Mesenteric fat pad (tissue), 1 donor: ENCODE data around the gene STK33. TPM values are rescaled to one million over a fixed set of nuclear protein-coding genes. Genes with fewer than 3 reads are reported as not detected.

Experiments
- DNase-seq: peaks from one replicate; pipeline ENCODE4 v3.0.0-alpha.2; 2020; ENCODE audit warnings: low spot score
- total RNA-seq: library from RNA; stranded (reverse); fragmentation: NEBNext Ultra II Directional; extraction: Animal tissue kit (Norgen Biotek cat#: 25700); gene quantifications from one replicate; pipeline ENCODE4 v1.2.1, GENCODE V29; 2021
- donor health status: DM: yes; HTN: yes; CAD: no.

The STK33 gene
- total RNA-seq, 1 donor from 2014 or later: 1.3 TPM

- DNase-seq: no peak
Measured at GRCh38 chr11:8442301-8442700, 151.7 kb downstream of the STK33 start.

DNA sequence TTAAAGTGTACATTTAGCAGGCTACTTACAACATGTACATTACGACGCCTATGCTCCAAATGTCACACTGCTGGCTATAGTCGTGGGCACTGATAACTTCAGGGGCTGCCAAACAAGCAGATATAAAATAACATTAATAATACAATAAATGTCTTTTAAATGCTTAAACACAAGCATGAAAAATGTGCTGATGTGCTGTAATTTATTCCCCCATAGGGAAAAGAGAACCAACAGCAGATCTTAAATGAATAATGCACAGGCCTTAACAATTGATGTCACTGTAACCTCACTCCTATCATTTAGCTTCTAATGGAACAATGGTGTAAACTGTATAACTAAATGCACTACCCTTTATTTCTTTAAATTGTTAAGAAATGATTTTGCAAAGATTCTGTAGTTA is 153.4 kb downstream of the STK33 start:
- DNase-seq: no peak

- DNase-seq: no peak
Measured at GRCh38 chr11:8429483-8429882, 164.5 kb downstream of the STK33 start.

DNA sequence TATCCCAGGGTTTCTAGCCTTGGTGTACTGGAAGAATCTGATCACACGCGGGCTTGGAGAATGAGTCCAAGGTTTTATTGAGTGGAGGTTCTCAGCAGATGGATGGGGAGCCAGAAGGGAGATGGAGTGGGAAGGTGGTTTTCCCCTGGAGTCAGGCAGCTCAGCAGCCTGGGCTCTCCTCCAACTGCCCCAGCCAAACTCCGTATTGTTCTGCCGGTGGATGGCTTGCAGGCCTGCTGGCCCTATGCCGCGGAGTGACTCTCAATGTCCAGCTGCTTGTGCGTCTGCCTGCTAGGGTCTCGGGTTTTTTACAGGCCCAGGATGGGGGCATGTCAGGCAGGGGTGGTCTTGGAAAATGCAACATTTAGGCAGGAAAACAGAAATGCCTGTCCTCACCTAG is 168.0 kb downstream of the STK33 start:
- no peak for DNase-seq

DNA sequence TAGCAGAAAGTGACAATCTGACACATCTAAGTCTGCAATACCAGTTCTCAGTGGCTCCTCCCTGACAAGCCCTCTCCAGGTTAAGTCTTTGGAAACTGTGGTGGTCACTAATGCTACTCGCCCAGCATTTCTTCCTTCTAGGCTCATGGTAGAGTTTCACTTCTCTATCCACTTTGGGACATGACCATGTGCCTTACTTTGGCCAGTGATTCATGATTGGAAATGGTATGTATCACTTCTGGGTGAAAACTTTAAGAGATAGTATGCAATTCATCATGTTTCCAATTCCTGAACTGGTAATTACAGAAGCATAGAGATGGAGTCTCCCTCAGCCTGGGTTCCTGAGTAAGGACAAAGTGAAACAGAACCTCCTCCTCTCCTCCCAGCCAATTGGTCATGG is 178.8 kb downstream of the STK33 start:
- DNase-seq: no peak

- no peak for DNase-seq
Measured at GRCh38 chr11:8408151-8408941, 185.7 kb downstream of the STK33 start.

- DNase-seq: no peak
Measured at GRCh38 chr11:8403310-8403709, 190.7 kb downstream of the STK33 start.

- DNase-seq: no peak
Measured at GRCh38 chr11:8392886-8393285, 201.1 kb downstream of the STK33 start.

DNA sequence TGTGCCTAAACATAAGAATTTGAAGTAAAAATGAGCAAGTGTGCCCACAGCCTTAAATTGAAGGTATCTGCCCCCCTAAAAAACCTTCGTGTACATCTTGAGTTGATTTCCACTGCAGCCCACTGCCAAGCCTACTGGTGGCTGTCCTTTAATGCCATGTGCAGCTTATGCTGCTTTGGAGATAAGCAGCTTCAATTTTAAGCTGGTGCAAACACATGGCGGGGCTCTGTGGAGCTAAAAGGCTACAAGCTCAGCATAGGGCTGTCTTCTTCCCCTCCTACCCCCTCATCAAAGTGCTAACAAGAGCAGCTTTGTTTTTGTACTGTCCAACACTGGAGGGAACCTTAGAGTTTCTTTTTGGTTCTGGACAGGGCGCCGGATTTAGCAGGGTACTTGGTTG is 201.9 kb downstream of the STK33 start:
- no peak for DNase-seq

DNA sequence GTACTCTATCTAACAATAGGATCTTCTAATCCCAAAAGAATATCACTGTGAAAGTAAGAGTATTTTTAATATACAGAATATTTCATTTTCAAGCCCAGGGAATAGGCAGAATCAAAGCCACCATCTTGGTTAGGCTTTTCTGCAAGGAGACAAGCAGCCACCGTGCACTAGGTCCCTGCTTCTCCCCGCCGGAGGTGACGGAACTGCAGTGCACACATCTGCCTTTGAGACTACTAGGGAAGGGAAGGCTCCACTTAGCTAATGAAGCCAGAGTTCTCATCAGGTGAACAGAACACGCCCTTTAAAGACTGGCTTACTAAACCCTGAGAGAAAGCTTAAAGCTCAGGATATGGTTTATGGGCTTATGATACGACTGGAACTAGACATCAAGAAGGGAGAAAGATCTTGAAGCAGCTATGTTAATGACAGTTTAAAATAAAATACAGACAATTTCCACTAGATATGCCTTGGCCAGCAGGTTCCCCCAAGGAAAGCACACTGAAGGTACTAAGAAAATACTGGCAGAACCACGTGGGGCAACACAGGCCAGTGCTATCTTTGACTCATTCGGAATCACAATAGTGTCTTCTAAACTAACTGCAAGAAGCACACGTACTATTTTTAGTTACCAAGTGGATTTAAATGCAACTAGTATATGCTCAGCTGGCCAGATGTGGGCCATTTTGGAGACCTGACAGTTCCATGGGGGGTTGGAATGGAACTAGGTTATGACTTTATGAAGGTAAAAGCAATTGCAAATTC is 203.0 kb downstream of the STK33 start:
- no peak for DNase-seq

- no peak for DNase-seq
Measured at GRCh38 chr11:8389029-8389996, 204.7 kb downstream of the STK33 start.

GRCh38 chr11:8387693-8388092 is 206.3 kb downstream of the STK33 start:
- no peak for DNase-seq

DNA sequence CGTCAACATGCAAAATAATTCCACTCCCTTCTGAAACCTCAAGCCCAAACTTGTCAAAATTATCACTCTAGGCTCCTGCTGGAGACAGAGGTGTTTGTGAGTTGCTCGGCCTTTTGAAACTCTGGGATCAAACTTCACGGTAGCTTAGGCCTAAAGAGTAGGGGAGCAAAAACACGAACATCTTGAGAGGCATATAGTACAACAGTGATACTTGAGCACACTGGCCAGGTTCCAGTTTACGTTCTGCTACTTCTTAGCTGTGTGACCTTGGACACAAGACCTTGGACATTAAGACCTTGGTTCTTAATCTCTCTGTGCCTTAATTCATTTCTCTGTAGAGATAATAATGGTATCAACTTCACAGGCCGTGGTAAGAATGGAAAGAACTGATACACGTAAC is 206.9 kb downstream of the STK33 start:
- no peak for DNase-seq

DNA sequence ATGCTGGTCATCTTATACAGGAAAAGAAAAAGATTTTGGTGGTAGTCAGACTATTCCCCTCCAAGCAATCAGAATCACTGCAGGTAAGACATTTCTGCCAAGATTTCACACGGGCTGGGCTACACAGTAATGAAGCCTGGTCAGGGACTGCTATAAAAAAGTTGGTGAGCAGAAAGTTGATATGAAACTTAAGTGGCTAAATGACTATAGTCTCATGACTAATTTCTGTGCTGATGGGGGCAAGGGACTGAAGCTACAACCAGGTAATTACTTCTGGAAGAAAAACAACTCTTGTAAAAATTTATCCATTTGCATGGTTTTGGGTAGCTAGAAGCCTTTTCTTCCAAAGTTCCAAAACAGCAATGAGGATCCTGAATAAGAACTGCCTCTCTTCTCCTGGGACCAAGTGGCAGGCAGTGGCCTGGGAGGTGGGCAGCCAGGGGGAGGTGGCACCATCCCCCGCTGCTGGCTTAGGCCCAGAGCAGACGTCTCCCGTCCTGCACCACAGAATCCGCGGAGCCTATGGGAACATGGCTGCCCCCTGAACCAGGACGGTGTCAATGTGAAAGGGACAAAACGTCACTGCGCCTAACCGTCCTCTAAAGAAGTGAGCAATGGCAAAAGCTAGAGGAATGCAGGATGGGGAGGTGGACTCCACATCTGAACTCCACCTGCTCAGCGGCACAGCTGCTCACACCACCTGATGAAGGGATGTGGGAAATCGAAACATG is 207.7 kb downstream of the STK33 start:
- DNase-seq: no peak

- DNase-seq: no peak
Measured at GRCh38 chr11:8384199-8384821, 209.7 kb downstream of the STK33 start.

- DNase-seq: no peak
Measured at GRCh38 chr11:8383627-8384026, 210.4 kb downstream of the STK33 start.

DNA sequence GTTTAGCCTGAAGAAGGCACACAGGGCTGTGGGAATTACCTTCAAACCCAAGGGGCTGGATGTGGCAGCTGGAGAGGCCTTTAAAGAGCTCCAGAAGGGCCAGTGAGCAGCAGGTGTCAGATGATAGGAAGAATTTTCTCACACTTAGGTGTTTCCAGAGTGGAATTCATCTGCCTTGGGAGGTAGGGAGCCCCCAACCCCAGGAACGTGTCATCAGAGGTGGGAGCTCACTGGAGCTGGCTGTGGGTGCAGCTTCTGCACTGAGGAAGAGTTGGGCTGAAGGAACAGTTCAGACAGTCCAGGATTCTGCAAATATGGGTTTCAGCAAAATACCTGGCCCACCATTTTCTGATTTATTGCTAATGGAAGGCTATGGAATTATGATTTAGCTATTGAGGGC is 210.8 kb downstream of the STK33 start:
- no peak for DNase-seq

GRCh38 chr11:8382436-8383053 is 211.5 kb downstream of the STK33 start:
- DNase-seq: no peak

GRCh38 chr11:8381871-8382396 is 212.1 kb downstream of the STK33 start:
- no peak for DNase-seq

GRCh38 chr11:8381343-8381742 is 212.7 kb downstream of the STK33 start:
- DNase-seq: no peak
